HL-60 (cell line): ENCODE data around the gene KIAA0825.

Source experiments
- CTCF ChIP-seq: IDR thresholded peaks from one replicate; pipeline ENCODE4 v1.5.1; 2011; ENCODE audit warnings: low read length, control low read depth, inconsistent platforms; ENCODE audit not compliant: insufficient read depth
- GABPA ChIP-seq: IDR thresholded peaks from 2 replicates; pipeline ENCODE4 v1.6.1; 2012; ENCODE audit warnings: low read depth
- POLR2AphosphoS5 ChIP-seq: IDR thresholded peaks from 2 replicates; pipeline ENCODE4 v1.6.1; 2012; ENCODE audit warnings: low read depth
- REST ChIP-seq: IDR thresholded peaks from 2 replicates; pipeline ENCODE4 v1.6.1; 2012; ENCODE audit warnings: low read depth; ENCODE audit not compliant: insufficient replicate concordance
- SPI1 ChIP-seq: IDR thresholded peaks from 2 replicates; pipeline ENCODE4 v1.6.1; 2012; ENCODE audit warnings: low read depth, mild to moderate bottlenecking, borderline replicate concordance

GRCh38 chr5:94313696-94314095 lies 304.7 kb downstream of the KIAA0825 start:
- no peak for TF ChIP-seq CTCF
- TF ChIP-seq REST: no peak
- TF ChIP-seq POLR2AphosphoS5: no peak
- no peak for TF ChIP-seq GABPA
- no peak for TF ChIP-seq SPI1
